ENCODE results near the gene CAPN12. TPM values are rescaled to one million over a fixed set of nuclear protein-coding genes. Genes with fewer than 3 reads are reported as not detected.

CAPN12 gene
- total and polyA plus RNA-seq, 4 donors, result 3.8 to 28.7 (median 8.8) TPM

GRCh38 chr19:38703509-38703908 is 40.8 kb downstream of the CAPN12 start (continued):
- TF ChIP-seq ATF3 (IDR thresholded peaks at IDR 0.05) (no peak), CTCF (IDR thresholded peaks at IDR 0.05; ENCODE audit: low read depth, low read length, missing input control) (no peak)

- peaks cover 16 to 65% (median 54%) of the 10 kb centered on the region in 4 donors for H3K4me1 ChIP-seq (ENCODE audit: control insufficient read depth in 4 of 4, insufficient read depth in 4 of 4, low read length in 3 of 4)
- TF ChIP-seq JUND (IDR thresholded peaks at IDR 0.05), result no peak
- no peak for TF ChIP-seq GABPA (IDR thresholded peaks at IDR 0.05 in 1 of 2, conservative IDR thresholded peaks at IDR 0.05 in 1 of 2)
- TF ChIP-seq HNF4A (conservative IDR thresholded peaks at IDR 0.05), result no peak
- no peak for TF ChIP-seq REST (IDR thresholded peaks at IDR 0.05)
- TF ChIP-seq FOXA1 (IDR thresholded peaks at IDR 0.05), result no peak
- TF ChIP-seq CTCF (IDR thresholded peaks at IDR 0.05; ENCODE audit: low read depth, low read length, missing input control), result no peak
- no peak for TF ChIP-seq ATF3 (IDR thresholded peaks at IDR 0.05)
- TF ChIP-seq SP1 (IDR thresholded peaks at IDR 0.05), result no peak
- no peak for TF ChIP-seq YY1 (IDR thresholded peaks at IDR 0.05)
- no peak for TF ChIP-seq MAX (IDR thresholded peaks at IDR 0.05)
- no peak for TF ChIP-seq FOXA2 (IDR thresholded peaks at IDR 0.05)
- H3K36me3 ChIP-seq (ENCODE audit: control insufficient read depth in 4 of 4, insufficient read depth in 3 of 4, low read depth in 1 of 4, low read length in 3 of 4), result peaks cover 12 to 30% (median 16%) of the 10 kb centered on the region in 4 donors
- H3K9ac ChIP-seq (ENCODE audit: low read depth in 1 of 2, low read length in 2 of 2), result no peak overlapping the region
- peak overlapping the region; percentile 65 to 78 for H3K27ac ChIP-seq (ENCODE audit: low read depth in 1 of 2, low read length in 2 of 2)
- H3K27me3 ChIP-seq (ENCODE audit: control insufficient read depth in 4 of 4, insufficient read depth in 4 of 4, low read length in 3 of 4), result no peaks in the 10 kb centered on the region
- H3K4me3 ChIP-seq (ENCODE audit: low read depth in 1 of 3, low read length in 3 of 3), result no peak overlapping the region
- H3K9me3 ChIP-seq (ENCODE audit: control insufficient read depth in 4 of 4, low read length in 3 of 4), result no peaks in the 10 kb centered on the region
- WGBS, result 86% methylated on average over 14 of the region's 14 CpGs
- no peak for DNase-seq (ENCODE audit: low spot score)
Observed at GRCh38 chr19:38702278-38702677, 42.0 kb downstream of the CAPN12 start.
